Lung (tissue), 12 donors: Measurements from ENCODE around the gene NPPC. TPM values are rescaled to one million over a fixed set of nuclear protein-coding genes. Genes with fewer than 3 reads are reported as not detected.

ENCODE experiments used
- ATAC-seq: fragments of 200-7000 bp; cut with Tn5 transposase; one replicate; pipeline ENCODE4 v1.9.1; 2020; ENCODE audit warnings: moderate number of reproducible peaks; ENCODE audit not compliant: insufficient read depth, low FRiP score
- DNase-seq, 3 donors: peaks; one replicate each; pipeline ENCODE4 v3.0.0-alpha.2; 2013 to 2017
- H3K27ac ChIP-seq, 2 donors: one replicate each; pipeline ENCODE4 v1.5.1; 2013; ENCODE audit warnings: mild to moderate bottlenecking in 2 of 2, moderate library complexity in 2 of 2, control low read depth in 1 of 2, inconsistent platforms in 1 of 2, low read depth in 1 of 2, low read length in 1 of 2
- H3K27me3 ChIP-seq, 3 donors: one replicate each; pipeline ENCODE4 v1.5.1; 2013; ENCODE audit warnings: low read length in 2 of 3; ENCODE audit not compliant: control insufficient read depth in 3 of 3, insufficient read depth in 3 of 3
- H3K36me3 ChIP-seq, 4 donors: one replicate each; pipeline ENCODE4 v1.5.1; 2013; ENCODE audit warnings: low read length in 4 of 4, mild to moderate bottlenecking in 1 of 4, moderate library complexity in 1 of 4; ENCODE audit not compliant: control insufficient read depth in 4 of 4, insufficient read depth in 4 of 4
- H3K4me1 ChIP-seq, 5 donors: one replicate each; pipeline ENCODE4 v1.5.1; 2013; ENCODE audit warnings: low read length in 5 of 5, mild to moderate bottlenecking in 2 of 5, moderate library complexity in 1 of 5; ENCODE audit not compliant: control insufficient read depth in 5 of 5, insufficient read depth in 5 of 5
- H3K4me3 ChIP-seq: one replicate; pipeline ENCODE4 v1.5.1; 2013; ENCODE audit warnings: mild to moderate bottlenecking, control low read depth, moderate library complexity
- H3K9ac ChIP-seq, 2 donors: one replicate each; pipeline ENCODE4 v1.5.1; 2013; ENCODE audit warnings: low read length in 2 of 2, control low read depth in 1 of 2; ENCODE audit not compliant: insufficient read depth in 1 of 2
- H3K9me3 ChIP-seq, 4 donors: one replicate each; pipeline ENCODE4 v1.5.1; 2013; ENCODE audit warnings: low read length in 3 of 4, mild to moderate bottlenecking in 1 of 4, moderate library complexity in 1 of 4; ENCODE audit not compliant: control insufficient read depth in 4 of 4, insufficient read depth in 3 of 4
- WGBS, 2 donors: extraction: QIAGEN DNeasy Blood & Tissue Kit; methylation state at CpG; one replicate each; pipeline ENCODE4 v1.1.7; 2013; 5-methylcytosine and 5-hydroxymethylcytosine counted together
- polyA plus RNA-seq, 2 donors: library from polyadenylated mRNA; stranded (reverse); fragments of 200-250 nt; gene quantifications; one replicate each; pipeline ENCODE4 v1.2.1, GENCODE V29; 2013
- total RNA-seq, 2 donors: library from RNA; depleted of rRNA in 1 of 2; stranded (reverse); fragments of >200 nt in 1 of 2; gene quantifications; one replicate each; pipeline ENCODE4 v1.2.1, GENCODE V29; 2014 to 2021
- TF ChIP-seq, protein P1 (sequence below): IDR thresholded peaks from 2 replicates; pipeline ENCODE4 v1.5.1; 2012; ENCODE audit warnings: mild to moderate bottlenecking; ENCODE audit errors: control extremely low read depth, extremely low read depth
- donor health status: control.
- donor health status: control.
- donor health status: Bipolar disorder and iron deficiency.
- donor health status: healthy.
- donor health status: DM: yes; HTN: yes; CAD: no.

The NPPC gene
- total and polyA plus RNA-seq, 4 donors = 0.77 to 0.94 TPM; not detected in 2

DNA sequence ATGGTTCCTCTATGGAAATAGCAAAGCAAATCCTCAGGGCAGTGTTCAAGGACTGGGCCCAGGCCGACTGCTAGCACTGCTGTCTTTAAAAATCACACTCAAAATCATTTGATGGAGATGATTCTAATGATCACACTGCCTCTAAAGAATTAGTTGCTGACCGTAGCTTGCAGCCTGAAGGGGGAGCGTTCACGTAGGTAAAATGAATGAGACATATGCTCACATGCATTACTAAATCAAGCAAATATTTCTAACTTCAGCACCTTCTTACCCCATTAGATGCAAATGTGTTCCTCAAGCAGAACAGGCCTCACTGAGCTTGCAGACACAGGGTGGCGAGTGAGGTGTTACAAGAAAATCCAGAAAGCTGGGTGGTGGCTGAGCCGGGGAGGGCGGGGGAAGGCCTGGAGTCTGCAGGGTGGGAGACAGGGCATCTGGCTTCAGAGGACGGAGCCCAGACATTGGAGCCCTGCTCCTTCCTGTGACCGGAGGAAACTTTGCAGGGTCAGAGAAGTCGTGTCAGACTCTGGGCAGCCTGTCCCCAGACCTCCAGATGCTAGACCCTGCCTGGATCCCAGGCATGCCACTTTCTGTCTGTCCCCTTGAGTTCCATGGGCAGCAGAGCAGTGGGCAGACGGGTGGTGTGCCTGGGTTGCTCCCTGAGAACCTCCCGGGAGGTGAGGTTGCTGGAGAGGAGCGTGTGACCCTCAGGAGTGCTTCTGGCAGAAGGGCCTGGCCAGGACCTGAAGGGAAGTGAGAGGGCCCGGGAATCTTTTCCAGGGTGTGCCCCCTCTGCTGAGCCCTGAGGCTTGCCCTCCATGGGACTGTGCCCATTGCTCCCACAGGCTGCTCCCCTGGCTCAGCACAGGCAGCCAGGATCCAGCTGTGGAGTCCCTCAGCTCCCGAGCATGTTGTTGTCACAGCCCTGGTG is 7.1 kb upstream of the NPPC start:
- ATAC-seq (no peak), DNase-seq (no peak)
- H3K27ac ChIP-seq = no peak overlapping the region
- peaks cover 0 to 10% (median 0%) of the 10 kb centered on the region in 5 donors for H3K4me1 ChIP-seq
- TF ChIP-seq, protein P1, sequence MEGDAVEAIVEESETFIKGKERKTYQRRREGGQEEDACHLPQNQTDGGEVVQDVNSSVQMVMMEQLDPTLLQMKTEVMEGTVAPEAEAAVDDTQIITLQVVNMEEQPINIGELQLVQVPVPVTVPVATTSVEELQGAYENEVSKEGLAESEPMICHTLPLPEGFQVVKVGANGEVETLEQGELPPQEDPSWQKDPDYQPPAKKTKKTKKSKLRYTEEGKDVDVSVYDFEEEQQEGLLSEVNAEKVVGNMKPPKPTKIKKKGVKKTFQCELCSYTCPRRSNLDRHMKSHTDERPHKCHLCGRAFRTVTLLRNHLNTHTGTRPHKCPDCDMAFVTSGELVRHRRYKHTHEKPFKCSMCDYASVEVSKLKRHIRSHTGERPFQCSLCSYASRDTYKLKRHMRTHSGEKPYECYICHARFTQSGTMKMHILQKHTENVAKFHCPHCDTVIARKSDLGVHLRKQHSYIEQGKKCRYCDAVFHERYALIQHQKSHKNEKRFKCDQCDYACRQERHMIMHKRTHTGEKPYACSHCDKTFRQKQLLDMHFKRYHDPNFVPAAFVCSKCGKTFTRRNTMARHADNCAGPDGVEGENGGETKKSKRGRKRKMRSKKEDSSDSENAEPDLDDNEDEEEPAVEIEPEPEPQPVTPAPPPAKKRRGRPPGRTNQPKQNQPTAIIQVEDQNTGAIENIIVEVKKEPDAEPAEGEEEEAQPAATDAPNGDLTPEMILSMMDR = no peak
- no peak overlapping the region for H3K4me3 ChIP-seq
- H3K9me3 ChIP-seq = no peaks in the 10 kb centered on the region
- peaks cover 4 to 19% (median 7%) of the 10 kb centered on the region in 3 donors for H3K27me3 ChIP-seq
- no peak overlapping the region for H3K9ac ChIP-seq
- 84 to 91% methylated on average over 15 of the region's 15 CpGs for WGBS, 2 donors
- H3K36me3 ChIP-seq = no peaks in the 10 kb centered on the region

DNA sequence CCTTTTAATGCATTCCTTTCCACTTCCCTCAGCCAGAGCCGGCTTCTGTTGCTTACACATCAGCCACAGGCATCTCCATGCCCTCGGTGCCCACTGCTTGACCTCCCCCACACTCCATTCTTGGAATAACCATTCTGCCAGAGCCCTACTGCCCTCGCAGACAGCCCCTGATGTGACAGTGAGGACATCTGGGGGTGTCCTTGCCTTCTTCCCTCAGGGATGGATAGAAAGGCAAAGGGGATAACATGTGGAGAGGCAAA is 6.4 kb upstream of the NPPC start:
- Histone ChIP-seq H3K36me3 (no peaks in the 10 kb centered on the region), H3K27ac (no peak overlapping the region), H3K9me3 (no peaks in the 10 kb centered on the region), H3K4me1 (peaks cover 0 to 10% (median 0%) of the 10 kb centered on the region in 5 donors), H3K27me3 (peaks cover 8 to 25% (median 10%) of the 10 kb centered on the region in 3 donors), H3K9ac (no peak overlapping the region), H3K4me3 (no peak overlapping the region)
- no peak for ATAC-seq
- DNase-seq = no peak
- 89% methylated on average over 3 of the region's 3 CpGs for WGBS, 2 donors
- TF ChIP-seq, protein P1 = no peak

DNA sequence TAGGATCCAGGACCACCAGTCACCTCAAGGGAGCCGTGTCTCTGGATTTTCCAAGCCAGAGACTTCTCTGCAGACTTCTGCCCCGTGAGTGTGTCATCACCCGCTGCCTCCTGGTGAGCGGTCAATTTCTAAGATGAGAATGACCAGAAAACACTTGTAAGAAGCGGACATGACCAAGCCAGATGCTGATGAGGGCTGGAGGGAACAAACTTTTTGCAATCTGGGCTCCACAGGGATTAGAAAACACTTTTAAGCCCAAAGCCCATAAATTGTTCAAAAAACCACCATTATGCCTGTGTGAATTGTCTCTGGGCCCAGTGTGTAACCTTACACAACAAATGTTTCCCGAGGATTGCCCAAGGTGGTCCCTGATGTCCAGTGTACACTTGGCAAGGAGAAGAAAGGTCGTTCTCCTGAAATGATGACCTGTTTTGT is 5.3 kb upstream of the NPPC start:
- H3K27me3 ChIP-seq = peaks cover 15 to 36% (median 20%) of the 10 kb centered on the region in 3 donors
- H3K4me1 ChIP-seq = peaks cover 0 to 14% (median 2%) of the 10 kb centered on the region in 5 donors
- TF ChIP-seq, protein P1 = no peak
- H3K9me3 ChIP-seq = no peaks in the 10 kb centered on the region
- no peak overlapping the region for H3K9ac ChIP-seq
- ATAC-seq (no peak), DNase-seq (no peak)
- no peak overlapping the region for H3K27ac ChIP-seq
- no peak overlapping the region for H3K4me3 ChIP-seq
- 85 to 87% methylated on average over 7 of the region's 7 CpGs for WGBS, 2 donors
- no peaks in the 10 kb centered on the region for H3K36me3 ChIP-seq
